Left ventricle myocardium inferior (tissue), 1 donor: ENCODE measurements around the gene PPP3R1. TPM values are rescaled to one million over a fixed set of nuclear protein-coding genes. Genes with fewer than 3 reads are reported as not detected.

Experiments
- DNase-seq: peaks from one replicate; pipeline ENCODE4 v3.0.0-alpha.2; 2020
- H3K27ac ChIP-seq: fragments of 200-600 bp; replicated peaks from 2 replicates; pipeline ENCODE4 v1.8.0; 2021
- H3K27me3 ChIP-seq: fragments of 200-600 bp; 2 replicates; pipeline ENCODE4 v1.8.0; 2021; ENCODE audit warnings: low read depth
- H3K36me3 ChIP-seq: fragments of 200-600 bp; 2 replicates; pipeline ENCODE4 v1.8.0; 2021
- H3K4me1 ChIP-seq: fragments of 200-600 bp; 2 replicates; pipeline ENCODE4 v1.8.0; 2021
- H3K4me3 ChIP-seq: fragments of 200-600 bp; 2 replicates; pipeline ENCODE4 v1.8.0; 2021; ENCODE audit warnings: mild to moderate bottlenecking, moderate library complexity
- H3K9me3 ChIP-seq: fragments of 200-600 bp; replicated peaks from 2 replicates; pipeline ENCODE4 v1.8.0; 2021
- intact Hi-C: fragments of 100-400 bp; cut with micrococcal nuclease; formaldehyde crosslinking; loops from one replicate; pipeline ENCODE4 v1.11.0; 2022
- total RNA-seq: library from RNA; stranded (reverse); fragmentation: NEBNext Ultra II Directional; extraction: Animal tissue kit (Norgen Biotek cat#: 25700); gene quantifications from one replicate; pipeline ENCODE4 v1.2.1, GENCODE V29; 2021
- TF ChIP-seq, protein P1 (sequence below): fragments of 200-600 bp; IDR thresholded peaks from 2 replicates; pipeline ENCODE4 v1.8.0; 2021; ENCODE audit warnings: antibody characterized with exemption, mild to moderate bottlenecking, borderline replicate concordance
- donor health status: DM: no; HTN: yes; CAD: no; lungs with severe emphysema.

PPP3R1 gene
- total RNA-seq, 1 donor from 2014 or later = 34.6 TPM

DNA sequence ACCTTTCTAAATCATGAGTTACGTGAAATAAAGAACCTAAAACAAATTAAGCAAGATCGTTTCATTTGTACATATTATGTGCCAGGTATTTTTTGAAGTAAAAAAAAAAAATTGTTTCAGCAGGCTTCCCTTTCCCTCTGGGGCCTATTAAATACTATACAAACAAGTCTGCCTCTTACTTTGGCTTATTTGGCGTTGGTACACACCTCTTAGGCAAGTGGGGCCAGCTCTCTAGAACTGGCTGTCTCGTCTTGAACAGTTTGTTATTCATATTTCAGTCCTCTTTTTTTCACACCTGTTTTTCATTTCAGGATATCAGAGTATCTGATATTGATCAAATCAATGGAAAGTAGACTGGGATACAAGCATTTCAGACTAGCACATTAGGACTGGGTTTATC lies 27.4 kb upstream of the PPP3R1 start:
- TF ChIP-seq, protein P1, sequence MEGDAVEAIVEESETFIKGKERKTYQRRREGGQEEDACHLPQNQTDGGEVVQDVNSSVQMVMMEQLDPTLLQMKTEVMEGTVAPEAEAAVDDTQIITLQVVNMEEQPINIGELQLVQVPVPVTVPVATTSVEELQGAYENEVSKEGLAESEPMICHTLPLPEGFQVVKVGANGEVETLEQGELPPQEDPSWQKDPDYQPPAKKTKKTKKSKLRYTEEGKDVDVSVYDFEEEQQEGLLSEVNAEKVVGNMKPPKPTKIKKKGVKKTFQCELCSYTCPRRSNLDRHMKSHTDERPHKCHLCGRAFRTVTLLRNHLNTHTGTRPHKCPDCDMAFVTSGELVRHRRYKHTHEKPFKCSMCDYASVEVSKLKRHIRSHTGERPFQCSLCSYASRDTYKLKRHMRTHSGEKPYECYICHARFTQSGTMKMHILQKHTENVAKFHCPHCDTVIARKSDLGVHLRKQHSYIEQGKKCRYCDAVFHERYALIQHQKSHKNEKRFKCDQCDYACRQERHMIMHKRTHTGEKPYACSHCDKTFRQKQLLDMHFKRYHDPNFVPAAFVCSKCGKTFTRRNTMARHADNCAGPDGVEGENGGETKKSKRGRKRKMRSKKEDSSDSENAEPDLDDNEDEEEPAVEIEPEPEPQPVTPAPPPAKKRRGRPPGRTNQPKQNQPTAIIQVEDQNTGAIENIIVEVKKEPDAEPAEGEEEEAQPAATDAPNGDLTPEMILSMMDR = no peak
- Histone ChIP-seq H3K36me3 (no peaks in the 10 kb centered on the region), H3K9me3 (no peaks in the 10 kb centered on the region), H3K4me1 (peaks cover 7% of the 10 kb centered on the region), H3K4me3 (no peak overlapping the region), H3K27me3 (no peaks in the 10 kb centered on the region), H3K27ac (no peak overlapping the region)
- DNase-seq = no peak
- intact Hi-C loops = loop anchor here (10.0 kb wide), 2 partner anchors 85 to 155 kb away; no protein-coding TSS in a partner anchor

DNA sequence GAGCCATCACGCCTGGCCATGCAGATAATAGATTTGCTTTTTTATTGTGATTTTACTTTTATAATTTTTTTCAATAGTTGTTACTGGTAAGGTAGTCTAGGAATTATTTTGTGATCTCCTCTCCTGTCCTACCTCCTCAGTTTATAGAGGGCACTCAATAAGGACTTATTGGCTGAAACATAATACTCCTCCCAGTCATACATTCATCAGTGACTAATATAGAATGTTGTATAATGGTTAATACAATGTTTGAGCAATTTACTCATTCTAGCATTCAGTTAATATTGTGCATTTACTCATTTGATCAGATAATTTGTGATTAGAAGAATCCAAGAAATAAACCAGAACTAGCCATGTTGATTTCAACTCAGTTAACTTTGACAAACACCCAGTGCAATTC lies 25.8 kb upstream of the PPP3R1 start:
- H3K36me3 ChIP-seq = no peaks in the 10 kb centered on the region
- H3K27ac ChIP-seq = no peak overlapping the region
- no peak overlapping the region for H3K4me3 ChIP-seq
- H3K9me3 ChIP-seq = no peaks in the 10 kb centered on the region
- TF ChIP-seq, protein P1 = no peak
- H3K27me3 ChIP-seq = no peaks in the 10 kb centered on the region
- intact Hi-C loops = no loop called here
- no peak for DNase-seq
- no peaks in the 10 kb centered on the region for H3K4me1 ChIP-seq

DNA sequence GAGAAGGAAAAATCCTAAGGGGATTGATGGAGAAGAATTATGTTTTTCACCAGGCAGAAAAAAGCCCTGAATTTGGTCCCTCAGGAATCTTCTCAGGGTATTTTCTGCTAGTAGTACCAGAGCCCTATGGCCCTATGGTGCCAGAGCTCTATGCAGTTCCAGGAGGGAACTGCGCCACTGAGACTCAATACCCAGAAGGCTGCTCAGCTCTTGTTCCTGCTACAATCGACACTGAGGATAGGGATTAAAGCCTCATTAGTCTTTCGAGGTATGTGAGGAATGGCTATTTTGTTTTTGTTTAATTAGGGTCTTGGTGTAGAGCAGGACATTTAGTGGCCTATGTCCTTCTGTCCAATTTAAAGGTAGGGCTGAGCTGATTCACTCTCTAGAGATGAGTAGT lies 21.7 kb upstream of the PPP3R1 start:
- TF ChIP-seq, protein P1 = no peak
- H3K4me3 ChIP-seq = no peak overlapping the region
- H3K9me3 ChIP-seq = no peaks in the 10 kb centered on the region
- no peak for DNase-seq
- no peaks in the 10 kb centered on the region for H3K27me3 ChIP-seq
- H3K36me3 ChIP-seq = no peaks in the 10 kb centered on the region
- H3K4me1 ChIP-seq = peaks cover 4% of the 10 kb centered on the region
- H3K27ac ChIP-seq = no peak overlapping the region
- intact Hi-C loops = no loop called here

DNA sequence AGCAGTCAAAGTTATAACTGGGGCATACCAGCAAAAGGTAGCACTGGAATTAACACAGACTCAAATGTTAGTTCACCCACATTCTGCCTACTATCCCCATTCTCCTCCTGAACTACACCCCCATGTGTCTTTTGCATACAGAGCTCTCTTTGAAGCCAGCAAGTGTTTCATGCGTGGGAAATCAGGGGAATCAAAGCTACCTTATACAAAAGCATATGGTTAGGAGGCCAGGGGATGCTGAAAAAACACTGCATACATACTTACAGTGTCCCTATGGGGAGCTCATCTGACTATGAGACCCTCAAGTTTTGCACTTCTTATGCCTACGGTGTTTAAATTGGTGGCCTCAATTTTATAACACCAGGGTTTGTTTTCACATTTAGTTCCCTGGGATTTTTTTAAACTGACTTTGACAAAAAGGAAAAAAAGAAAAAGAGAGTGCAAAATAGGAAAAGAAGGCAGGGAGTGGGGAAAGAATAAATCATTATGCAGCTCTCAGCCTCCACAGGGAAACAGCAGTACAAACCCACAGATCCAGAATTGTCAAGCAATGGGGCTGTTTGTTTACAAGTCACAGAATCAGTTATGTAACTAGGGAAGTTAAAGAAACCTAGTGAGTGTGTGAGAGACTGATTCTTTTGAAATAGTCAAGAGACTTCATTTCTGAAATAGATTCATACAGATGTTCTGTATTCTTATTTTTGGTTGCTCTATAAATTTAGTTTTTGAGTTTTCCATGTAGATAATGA lies 20.1 kb upstream of the PPP3R1 start:
- H3K9me3 ChIP-seq = no peaks in the 10 kb centered on the region
- no peak overlapping the region for H3K27ac ChIP-seq
- H3K4me1 ChIP-seq = peaks cover 4% of the 10 kb centered on the region
- intact Hi-C loops = no loop called here
- H3K27me3 ChIP-seq = no peaks in the 10 kb centered on the region
- H3K36me3 ChIP-seq = no peaks in the 10 kb centered on the region
- DNase-seq = no peak
- TF ChIP-seq, protein P1 = no peak
- no peak overlapping the region for H3K4me3 ChIP-seq

DNA sequence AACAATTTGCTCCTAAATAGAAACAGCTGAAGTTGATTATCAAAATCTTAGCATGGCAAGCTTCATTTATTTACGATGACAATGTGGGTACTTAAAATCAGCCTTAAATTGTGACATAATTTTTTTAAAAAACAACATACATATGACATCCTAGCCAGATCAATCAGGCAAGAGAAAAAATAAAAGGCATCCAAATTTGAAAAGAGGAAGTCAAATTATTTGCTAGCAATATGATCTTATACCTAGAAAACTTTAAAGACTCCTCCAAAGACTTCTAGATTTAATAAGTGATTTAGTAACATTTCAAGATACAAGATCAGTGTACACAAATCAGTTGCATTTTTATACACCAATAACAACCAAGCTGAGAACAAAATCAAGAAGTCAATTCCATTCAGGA lies 14.3 kb upstream of the PPP3R1 start:
- no peak overlapping the region for H3K27ac ChIP-seq
- no peaks in the 10 kb centered on the region for H3K4me1 ChIP-seq
- intact Hi-C loops = no loop called here
- no peaks in the 10 kb centered on the region for H3K36me3 ChIP-seq
- TF ChIP-seq, protein P1 = no peak
- no peaks in the 10 kb centered on the region for H3K9me3 ChIP-seq
- no peak for DNase-seq
- no peak overlapping the region for H3K4me3 ChIP-seq
- H3K27me3 ChIP-seq = no peaks in the 10 kb centered on the region
